ENCODE measurements around the gene HMOX2.
A peak's percentile ranks its signal among the peaks of the same experiment; 100 is the strongest.

HMOX2 gene

GRCh38 chr16:4510131-4510530, 33.9 kb downstream of the HMOX2 start:
- Histone ChIP-seq H3K9me3 (no peaks in the 10 kb centered on the region), H3K36me3 (peaks cover 81% of the 10 kb centered on the region), H3K4me1 (ENCODE audit: control insufficient read depth in 1 of 2, insufficient read depth in 1 of 2, low read depth in 1 of 2, low read length in 1 of 2) (peaks cover 26 to 39% of the 10 kb centered on the region in 2 experiments), H3K27ac (no peak overlapping the region), H3K4me3 (ENCODE audit: low read depth in 1 of 2, low read length in 1 of 2) (no peak overlapping the region), H3K27me3 (no peaks in the 10 kb centered on the region)
- no peak for TF ChIP-seq CTCF (IDR thresholded peaks at IDR 0.05)

- H3K36me3 ChIP-seq: peaks cover 81% of the 10 kb centered on the region
- peak overlapping the region; percentile 2 for H3K27ac ChIP-seq
These were observed 34.7 kb downstream of the HMOX2 start for GRCh38 chr16:4510747-4511426.

GRCh38 chr16:4511441-4512082, 35.4 kb downstream of the HMOX2 start:
- Histone ChIP-seq H3K4me1 (ENCODE audit: control insufficient read depth in 1 of 2, insufficient read depth in 1 of 2, low read depth in 1 of 2, low read length in 1 of 2) (peaks cover 26 to 38% of the 10 kb centered on the region in 2 experiments), H3K27me3 (no peaks in the 10 kb centered on the region), H3K9me3 (no peaks in the 10 kb centered on the region), H3K36me3 (peaks cover 80% of the 10 kb centered on the region), H3K27ac (peak overlapping the region; percentile 2), H3K4me3 (ENCODE audit: low read depth in 1 of 2, low read length in 1 of 2) (no peak overlapping the region)
- TF ChIP-seq CTCF (IDR thresholded peaks at IDR 0.05): no peak

More at GRCh38 chr16:4510747-4511426, 34.7 kb downstream of the HMOX2 start:
- H3K9me3 ChIP-seq: no peaks in the 10 kb centered on the region
- H3K4me1 ChIP-seq (ENCODE audit: control insufficient read depth in 1 of 2, insufficient read depth in 1 of 2, low read depth in 1 of 2, low read length in 1 of 2): peaks cover 26 to 39% of the 10 kb centered on the region in 2 experiments
- H3K27me3 ChIP-seq: no peaks in the 10 kb centered on the region
- no peak overlapping the region for H3K4me3 ChIP-seq (ENCODE audit: low read depth in 1 of 2, low read length in 1 of 2)
- TF ChIP-seq CTCF (IDR thresholded peaks at IDR 0.05): no peak

- Histone ChIP-seq H3K4me3 (ENCODE audit: low read depth in 1 of 2, low read length in 1 of 2) (no peak overlapping the region), H3K27me3 (no peaks in the 10 kb centered on the region), H3K4me1 (ENCODE audit: control insufficient read depth in 1 of 2, insufficient read depth in 1 of 2, low read depth in 1 of 2, low read length in 1 of 2) (peaks cover 24 to 36% of the 10 kb centered on the region in 2 experiments), H3K9me3 (no peaks in the 10 kb centered on the region), H3K27ac (no peak overlapping the region), H3K36me3 (peaks cover 71% of the 10 kb centered on the region)
- no peak for TF ChIP-seq CTCF (IDR thresholded peaks at IDR 0.05)
These were observed 36.3 kb downstream of the HMOX2 start for GRCh38 chr16:4512473-4512872.

GRCh38 chr16:4513086-4513860, 37.1 kb downstream of the HMOX2 start:
- no peak overlapping the region for H3K27ac ChIP-seq
- peaks cover 24 to 36% of the 10 kb centered on the region in 2 experiments for H3K4me1 ChIP-seq (ENCODE audit: control insufficient read depth in 1 of 2, insufficient read depth in 1 of 2, low read depth in 1 of 2, low read length in 1 of 2)
- no peaks in the 10 kb centered on the region for H3K9me3 ChIP-seq
- TF ChIP-seq CTCF (IDR thresholded peaks at IDR 0.05): no peak
- H3K27me3 ChIP-seq: no peaks in the 10 kb centered on the region
- H3K36me3 ChIP-seq: peaks cover 63% of the 10 kb centered on the region
- H3K4me3 ChIP-seq (ENCODE audit: low read depth in 1 of 2, low read length in 1 of 2): no peak overlapping the region

Data from neutrophil (primary cell).